ENCODE data around the gene GPR108. TPM values are rescaled to one million over a fixed set of nuclear protein-coding genes. Genes with fewer than 3 reads are reported as not detected.
A peak's percentile ranks its signal among the peaks of the same experiment; 100 is the strongest.

The GPR108 gene
- total and polyA plus RNA-seq, 7 experiments from 2014 or later: 36.1 to 96.5 (median 66.1) TPM

GRCh38 chr19:6716610-6716970 lies 20.8 kb downstream of the GPR108 start:
- Histone ChIP-seq H3K4me3 (ENCODE audit: low read length) (no peak overlapping the region), H3K27ac (ENCODE audit: low read depth, low read length) (no peak overlapping the region), H3K36me3 (ENCODE audit: control insufficient read depth in 2 of 3, insufficient read depth in 3 of 3, low read length in 3 of 3) (no peaks in the 10 kb centered on the region), H3K27me3 (ENCODE audit: control insufficient read depth in 2 of 2, insufficient read depth in 2 of 2, low read length in 2 of 2) (no peaks in the 10 kb centered on the region), H3K9me3 (ENCODE audit: control insufficient read depth in 2 of 3, low read length in 3 of 3) (no peaks in the 10 kb centered on the region), H3K4me1 (ENCODE audit: control insufficient read depth in 2 of 2, insufficient read depth in 2 of 2, low read length in 2 of 2) (no peaks in the 10 kb centered on the region)
- ATAC-seq (no peak), DNase-seq (no peak)
- Mint-ChIP-seq H3K9me3 (peaks cover 0 to 4% (median 0%) of the 10 kb centered on the region in 11 donors), H3K27ac (peak overlapping the region in 1 of 9 donors; percentile 23), H3K4me1 (peaks cover 6 to 19% (median 7%) of the 10 kb centered on the region in 7 donors), H3K36me3 (no peaks in the 10 kb centered on the region), H3K4me3 (no peak overlapping the region), H3K27me3 (peaks cover 0 to 11% (median under 1%) of the 10 kb centered on the region in 5 donors)
- CTCF ChIA-PET: no interaction called here
- intact Hi-C loops (cut with micrococcal nuclease): loop anchor here in 1 of 2 donors (5.0 kb wide), 2 partner anchors 54 to 84 kb away; no protein-coding TSS in a partner anchor
- POLR2A ChIA-PET: no interaction called here

- Mint-ChIP-seq H3K9me3 (peaks cover 0 to 6% (median 0%) of the 10 kb centered on the region in 11 donors), H3K4me3 (no peak overlapping the region), H3K36me3 (no peaks in the 10 kb centered on the region), H3K4me1 (peaks cover 9 to 23% (median 14%) of the 10 kb centered on the region in 7 donors), H3K27ac (no peak overlapping the region), H3K27me3 (peaks cover 6 to 27% (median 16%) of the 10 kb centered on the region in 5 donors)
- peaks cover 0 to 1% of the 10 kb centered on the region in 2 donors for H3K27me3 ChIP-seq (ENCODE audit: control insufficient read depth in 2 of 2, insufficient read depth in 2 of 2, low read length in 2 of 2)
- H3K27ac ChIP-seq (ENCODE audit: low read depth, low read length): no peak overlapping the region
- H3K36me3 ChIP-seq (ENCODE audit: control insufficient read depth in 2 of 3, insufficient read depth in 3 of 3, low read length in 3 of 3): no peaks in the 10 kb centered on the region
- H3K4me3 ChIP-seq (ENCODE audit: low read length): no peak overlapping the region
- ChIA-PET CTCF (interaction anchor here (0.6 kb wide), 1 partner anchor 47 kb away, joined by 4 read pairs; no protein-coding TSS in a partner anchor), POLR2A (no interaction called here)
- no peaks in the 10 kb centered on the region for H3K9me3 ChIP-seq (ENCODE audit: control insufficient read depth in 2 of 3, low read length in 3 of 3)
- ATAC-seq (no peak), DNase-seq (no peak)
- intact Hi-C loops (cut with micrococcal nuclease): loop anchor here in 1 of 2 donors (5.0 kb wide), 2 partner anchors 53 to 83 kb away; no protein-coding TSS in a partner anchor
- H3K4me1 ChIP-seq (ENCODE audit: control insufficient read depth in 2 of 2, insufficient read depth in 2 of 2, low read length in 2 of 2): no peaks in the 10 kb centered on the region
Observed at GRCh38 chr19:6714749-6715555, 22.4 kb downstream of the GPR108 start.

- no peaks in the 10 kb centered on the region for H3K36me3 Mint-ChIP-seq
- ChIA-PET CTCF (no interaction called here), POLR2A (no interaction called here)
- peaks cover 9 to 23% (median 14%) of the 10 kb centered on the region in 7 donors for H3K4me1 Mint-ChIP-seq
- Histone ChIP-seq H3K36me3 (ENCODE audit: control insufficient read depth in 2 of 3, insufficient read depth in 3 of 3, low read length in 3 of 3) (no peaks in the 10 kb centered on the region), H3K9me3 (ENCODE audit: control insufficient read depth in 2 of 3, low read length in 3 of 3) (no peaks in the 10 kb centered on the region), H3K4me1 (ENCODE audit: control insufficient read depth in 2 of 2, insufficient read depth in 2 of 2, low read length in 2 of 2) (no peaks in the 10 kb centered on the region), H3K4me3 (ENCODE audit: low read length) (no peak overlapping the region), H3K27ac (ENCODE audit: low read depth, low read length) (no peak overlapping the region), H3K27me3 (ENCODE audit: control insufficient read depth in 2 of 2, insufficient read depth in 2 of 2, low read length in 2 of 2) (peaks cover 0 to 5% of the 10 kb centered on the region in 2 donors)
- intact Hi-C loops (cut with micrococcal nuclease): no loop called here
- peaks cover 14 to 36% (median 26%) of the 10 kb centered on the region in 5 donors for H3K27me3 Mint-ChIP-seq
- no peak for ATAC-seq
- H3K4me3 Mint-ChIP-seq: no peak overlapping the region
- peaks cover 0 to 6% (median 0%) of the 10 kb centered on the region in 11 donors for H3K9me3 Mint-ChIP-seq
- DNase-seq: no peak
- H3K27ac Mint-ChIP-seq: peak overlapping the region in 1 of 9 donors; percentile 14
Observed at GRCh38 chr19:6713773-6714692, 23.3 kb downstream of the GPR108 start.

DNA sequence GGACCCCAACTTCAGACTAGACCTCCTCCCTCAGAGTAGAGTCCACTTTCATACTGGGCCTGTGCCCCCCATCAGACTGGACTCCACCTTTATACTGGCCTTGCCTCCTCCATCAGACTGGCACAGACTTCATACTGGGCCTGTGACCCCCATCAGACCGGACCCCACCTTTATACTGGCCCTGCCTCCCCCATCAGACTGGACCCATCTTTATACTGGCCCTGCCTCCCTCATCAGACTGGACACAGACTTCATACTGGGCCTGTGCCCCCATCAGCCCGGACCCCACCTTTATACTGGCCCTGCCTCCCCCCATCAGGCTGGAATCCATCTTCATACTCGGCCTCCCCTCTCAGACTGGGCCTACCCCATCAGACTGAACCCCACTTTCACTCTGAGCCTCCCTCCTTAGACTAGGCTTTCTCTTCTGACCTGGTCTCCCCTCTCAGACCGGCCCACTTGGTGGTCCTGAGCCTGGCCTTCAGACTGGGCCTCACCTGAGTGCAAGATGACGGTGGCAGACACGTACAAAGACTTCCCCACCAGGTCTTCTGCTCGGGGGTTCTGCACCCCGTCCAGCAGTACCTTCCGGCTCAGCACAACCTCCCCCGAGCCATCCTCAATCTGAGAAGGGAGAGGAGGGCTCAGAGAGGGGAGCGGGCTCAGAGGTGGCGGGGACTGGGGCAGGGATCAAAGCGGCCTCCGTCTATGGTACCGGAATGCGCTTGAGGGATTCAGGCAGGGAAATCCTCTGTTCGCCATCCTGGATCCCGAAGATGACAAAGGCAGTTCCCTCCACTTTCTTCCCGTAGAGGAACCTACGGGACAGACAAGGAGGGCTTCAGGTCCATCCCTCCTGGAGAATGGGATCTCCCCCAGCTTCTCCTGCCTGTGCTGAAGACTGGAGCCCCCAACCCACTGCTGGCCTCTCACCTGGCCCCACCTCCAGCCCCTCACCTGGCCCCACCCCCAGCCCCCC lies 24.4 kb downstream of the GPR108 start:
- intact Hi-C loops (cut with micrococcal nuclease): no loop called here
- no peak for DNase-seq
- H3K36me3 Mint-ChIP-seq: no peaks in the 10 kb centered on the region
- Histone ChIP-seq H3K9me3 (ENCODE audit: control insufficient read depth in 2 of 3, low read length in 3 of 3) (no peaks in the 10 kb centered on the region), H3K27ac (ENCODE audit: low read depth, low read length) (no peak overlapping the region), H3K4me3 (ENCODE audit: low read length) (no peak overlapping the region), H3K36me3 (ENCODE audit: control insufficient read depth in 2 of 3, insufficient read depth in 3 of 3, low read length in 3 of 3) (no peaks in the 10 kb centered on the region), H3K27me3 (ENCODE audit: control insufficient read depth in 2 of 2, insufficient read depth in 2 of 2, low read length in 2 of 2) (peaks cover 0 to 5% of the 10 kb centered on the region in 2 donors), H3K4me1 (ENCODE audit: control insufficient read depth in 2 of 2, insufficient read depth in 2 of 2, low read length in 2 of 2) (no peaks in the 10 kb centered on the region)
- POLR2A ChIA-PET: no interaction called here
- H3K9me3 Mint-ChIP-seq: peaks cover 0 to 6% (median 0%) of the 10 kb centered on the region in 11 donors
- no peak overlapping the region for H3K4me3 Mint-ChIP-seq
- H3K27me3 Mint-ChIP-seq: peaks cover 20 to 44% (median 34%) of the 10 kb centered on the region in 5 donors
- peaks cover 9 to 23% (median 14%) of the 10 kb centered on the region in 7 donors for H3K4me1 Mint-ChIP-seq
- no peak for ATAC-seq
- CTCF ChIA-PET: no interaction called here
- H3K27ac Mint-ChIP-seq: peak overlapping the region in 1 of 9 donors; percentile 6

GRCh38 chr19:6712231-6712630 lies 25.1 kb downstream of the GPR108 start:
- Mint-ChIP-seq H3K36me3 (no peaks in the 10 kb centered on the region), H3K27me3 (peaks cover 20 to 46% (median 40%) of the 10 kb centered on the region in 5 donors), H3K4me3 (no peak overlapping the region), H3K27ac (no peak overlapping the region), H3K9me3 (peaks cover 0 to 6% (median 0%) of the 10 kb centered on the region in 11 donors), H3K4me1 (peaks cover 1 to 19% (median 9%) of the 10 kb centered on the region in 7 donors)
- DNase-seq (no peak), ATAC-seq (no peak)
- Histone ChIP-seq H3K27ac (ENCODE audit: low read depth, low read length) (no peak overlapping the region), H3K4me1 (ENCODE audit: control insufficient read depth in 2 of 2, insufficient read depth in 2 of 2, low read length in 2 of 2) (no peaks in the 10 kb centered on the region), H3K27me3 (ENCODE audit: control insufficient read depth in 2 of 2, insufficient read depth in 2 of 2, low read length in 2 of 2) (peaks cover 0 to 5% of the 10 kb centered on the region in 2 donors), H3K36me3 (ENCODE audit: control insufficient read depth in 2 of 3, insufficient read depth in 3 of 3, low read length in 3 of 3) (no peaks in the 10 kb centered on the region), H3K9me3 (ENCODE audit: control insufficient read depth in 2 of 3, low read length in 3 of 3) (no peaks in the 10 kb centered on the region), H3K4me3 (ENCODE audit: low read length) (no peak overlapping the region)
- ChIA-PET POLR2A (no interaction called here), CTCF (no interaction called here)
- intact Hi-C loops (cut with micrococcal nuclease): no loop called here

- ChIA-PET CTCF (interaction anchor here (0.5 kb wide), 1 partner anchor 486 kb away, joined by 9 read pairs; no protein-coding TSS in a partner anchor), POLR2A (no interaction called here)
- peaks cover 0 to 18% (median 9%) of the 10 kb centered on the region in 7 donors for H3K4me1 Mint-ChIP-seq
- peaks cover 0 to 6% (median 0%) of the 10 kb centered on the region in 11 donors for H3K9me3 Mint-ChIP-seq
- H3K4me3 ChIP-seq (ENCODE audit: low read length): no peak overlapping the region
- H3K27me3 Mint-ChIP-seq: peaks cover 20 to 46% (median 40%) of the 10 kb centered on the region in 5 donors
- ATAC-seq (no peak), DNase-seq (no peak)
- no peaks in the 10 kb centered on the region for H3K36me3 Mint-ChIP-seq
- no peak overlapping the region for H3K4me3 Mint-ChIP-seq
- H3K36me3 ChIP-seq (ENCODE audit: control insufficient read depth in 2 of 3, insufficient read depth in 3 of 3, low read length in 3 of 3): no peaks in the 10 kb centered on the region
- intact Hi-C loops (cut with micrococcal nuclease): no loop called here
- no peaks in the 10 kb centered on the region for H3K4me1 ChIP-seq (ENCODE audit: control insufficient read depth in 2 of 2, insufficient read depth in 2 of 2, low read length in 2 of 2)
- peaks cover 0 to 5% of the 10 kb centered on the region in 2 donors for H3K27me3 ChIP-seq (ENCODE audit: control insufficient read depth in 2 of 2, insufficient read depth in 2 of 2, low read length in 2 of 2)
- H3K27ac Mint-ChIP-seq: no peak overlapping the region
- H3K27ac ChIP-seq (ENCODE audit: low read depth, low read length): no peak overlapping the region
- H3K9me3 ChIP-seq (ENCODE audit: control insufficient read depth in 2 of 3, low read length in 3 of 3): no peaks in the 10 kb centered on the region
Observed at GRCh38 chr19:6711605-6712004, 25.8 kb downstream of the GPR108 start.
